NCI-H345 treated with DMSO at 0.1 percent for 48 hours (cell line): ENCODE data around the gene GANAB.

Source experiments
- DNase-seq: peaks from one replicate; lab custom pipeline; 2025; ENCODE audit not compliant: unreplicated experiment; lab: John Stamatoyannopoulos, UW

The GANAB gene

GRCh38 chr11:62575156-62575555 is 71.3 kb downstream of the GANAB start:
- DNase-seq, result no peak
